Measurements from ENCODE around the gene CCDC198. TPM values are rescaled to one million over a fixed set of nuclear protein-coding genes. Genes with fewer than 3 reads are reported as not detected.

Gene CCDC198, protein sequence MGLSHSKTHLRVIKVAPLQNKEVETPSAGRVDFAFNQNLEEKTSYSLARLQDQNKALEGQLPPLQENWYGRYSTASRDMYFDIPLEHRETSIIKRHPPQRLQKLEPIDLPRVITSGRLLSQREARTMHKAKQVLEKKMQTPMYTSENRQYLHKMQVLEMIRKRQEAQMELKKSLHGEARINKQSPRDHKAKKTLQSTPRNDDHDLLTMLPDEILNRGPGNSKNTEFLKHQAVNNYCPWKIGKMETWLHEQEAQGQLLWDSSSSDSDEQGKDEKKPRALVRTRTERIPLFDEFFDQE
- total RNA-seq (2014; rRNA removed; shearing (Covaris generic); ENCODE audit: low replicate concordance), result not detected in 2 replicates

DNA sequence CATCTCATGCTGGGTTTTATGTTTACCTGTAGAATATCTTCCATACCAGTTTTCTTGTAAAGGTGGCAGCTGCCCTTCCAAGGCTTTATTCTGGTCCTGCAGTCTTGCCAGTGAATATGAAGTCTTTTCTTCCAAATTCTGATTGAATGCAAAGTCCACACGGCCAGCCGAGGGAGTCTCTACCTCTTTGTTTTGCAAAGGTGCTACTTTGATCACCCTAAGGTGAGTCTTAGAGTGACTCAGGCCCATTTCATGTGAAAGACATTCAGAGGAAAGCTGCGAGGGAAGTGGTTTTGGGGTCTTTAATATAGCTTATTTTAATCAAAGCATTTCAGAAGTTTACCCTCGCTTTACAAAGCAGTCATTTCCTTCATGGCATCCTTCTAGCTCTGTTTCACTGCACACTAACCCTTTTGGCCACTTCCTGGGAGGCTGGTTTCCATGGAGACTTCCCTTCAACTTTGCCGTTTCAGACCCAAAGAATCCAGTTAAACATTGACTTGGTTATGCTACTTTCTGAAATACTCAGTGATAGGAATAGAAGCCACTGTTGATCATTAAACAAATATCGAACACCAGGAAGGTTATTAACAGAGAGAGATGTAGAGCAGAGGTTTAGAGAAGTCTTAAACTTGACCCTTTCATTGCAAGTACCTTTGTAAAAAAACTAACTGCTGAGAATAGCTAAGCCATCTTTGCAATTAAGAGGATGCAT is at the start of gene CCDC198:
Gene CCDC198, minus strand, starts transcription at position 391 of the 715 bp plus-strand sequence. Its CDS starts 142 bp downstream, at position 249.
- DNase-seq, result no peak
- H3K27me3 ChIP-seq, result no peaks in the 10 kb centered on the region
- H3K36me3 ChIP-seq, result no peaks in the 10 kb centered on the region

DNA sequence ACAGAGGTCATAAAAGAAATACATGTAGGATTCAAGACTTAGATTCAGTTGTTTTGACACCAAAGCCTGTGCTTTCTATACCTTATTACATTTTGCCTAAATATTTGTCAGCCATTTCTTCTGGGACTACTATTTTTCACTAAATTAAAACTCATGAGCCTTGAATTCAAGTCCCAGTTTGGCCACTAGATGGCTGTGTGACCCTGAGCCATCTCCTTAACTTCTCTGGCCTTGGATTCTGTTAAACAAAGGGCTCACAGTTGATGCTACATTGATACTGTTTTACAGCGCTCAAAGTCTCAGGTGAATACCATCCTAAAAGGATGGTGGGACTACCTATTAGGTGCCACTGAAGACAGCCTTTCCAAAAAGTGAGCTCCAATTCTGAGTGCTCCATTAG is 39.6 kb upstream of the CCDC198 start:
- DNase-seq, result no peak
- Histone ChIP-seq H3K9me3 (no peaks in the 10 kb centered on the region), H3K4me3 (no peak overlapping the region)

More for the DNA sequence above, at the start of gene CCDC198:
- no peak within 1 kb of the TSS for H3K4me3 ChIP-seq
- no peaks in the 10 kb centered on the region for H3K9me3 ChIP-seq

DNA sequence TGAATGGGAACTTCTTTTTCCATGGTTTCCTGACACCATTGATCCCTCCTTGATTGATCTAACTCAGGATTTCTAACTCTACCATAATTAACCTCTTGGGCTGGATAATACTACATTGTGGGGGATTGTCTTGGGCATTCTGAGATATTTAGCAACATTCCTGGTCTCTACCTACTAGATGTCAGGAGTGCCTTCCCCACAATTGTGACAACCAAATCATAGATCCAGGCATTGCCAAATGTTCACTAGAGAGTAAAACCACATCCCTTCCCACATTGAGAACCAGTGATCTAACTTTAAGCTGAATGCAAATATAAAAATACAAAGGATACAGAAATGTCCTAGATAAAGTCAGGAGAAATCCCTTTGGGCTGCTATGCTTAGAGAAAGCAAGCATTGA is 36.9 kb upstream of the CCDC198 start:
- H3K9me3 ChIP-seq, result no peaks in the 10 kb centered on the region
- no peaks in the 10 kb centered on the region for H3K36me3 ChIP-seq
- DNase-seq, result no peak
- no peaks in the 10 kb centered on the region for H3K27me3 ChIP-seq
- no peak overlapping the region for H3K4me3 ChIP-seq

More for the DNA sequence above, 39.6 kb upstream of the CCDC198 start:
- Histone ChIP-seq H3K27me3 (no peaks in the 10 kb centered on the region), H3K36me3 (no peaks in the 10 kb centered on the region)

DNA sequence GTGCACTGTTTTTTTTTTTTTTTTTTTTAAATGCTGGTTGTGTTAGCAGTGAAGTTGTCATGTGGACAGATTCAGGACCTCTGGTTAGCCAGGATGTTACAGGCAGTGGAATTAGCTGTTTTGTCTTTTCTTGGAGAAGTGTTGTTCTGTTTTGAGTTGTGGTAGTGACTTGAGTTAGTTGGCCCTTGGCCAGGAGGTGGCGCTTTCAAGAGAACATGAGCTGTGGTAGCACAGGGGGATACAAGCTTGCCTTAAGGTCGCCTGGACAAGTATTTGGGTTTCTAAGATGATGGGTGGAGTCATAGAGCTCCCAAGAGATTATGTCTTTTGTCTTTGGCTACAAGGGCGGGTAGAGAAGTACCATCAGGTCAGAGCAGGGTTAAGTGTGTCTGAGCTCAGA is 33.3 kb upstream of the CCDC198 start:
- H3K36me3 ChIP-seq, result no peaks in the 10 kb centered on the region
- H3K4me3 ChIP-seq, result no peak overlapping the region
- H3K9me3 ChIP-seq, result no peaks in the 10 kb centered on the region
- no peak for DNase-seq
- no peaks in the 10 kb centered on the region for H3K27me3 ChIP-seq

DNA sequence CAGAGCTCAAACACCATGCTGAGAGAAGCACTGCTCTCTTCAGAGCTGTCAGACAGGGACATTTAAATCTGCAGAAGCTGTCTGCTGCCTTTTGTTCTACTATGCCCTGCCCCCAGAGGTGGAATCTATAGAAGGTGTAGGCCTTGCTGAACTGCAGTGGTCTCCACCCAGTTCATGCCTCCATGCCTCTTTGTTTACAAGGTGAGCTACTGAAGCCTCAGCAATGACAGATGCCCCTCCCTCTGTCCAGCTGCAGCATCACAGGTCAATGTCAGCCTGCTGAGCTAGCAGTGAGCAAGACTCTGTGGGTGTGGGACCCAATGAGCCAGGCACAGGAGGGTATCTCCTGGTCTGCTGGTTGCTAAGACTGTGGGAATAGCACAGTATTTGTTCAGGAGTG is 25.4 kb upstream of the CCDC198 start:
- Histone ChIP-seq H3K36me3 (no peaks in the 10 kb centered on the region), H3K4me3 (no peak overlapping the region), H3K27me3 (no peaks in the 10 kb centered on the region), H3K9me3 (no peaks in the 10 kb centered on the region)
- no peak for DNase-seq

DNA sequence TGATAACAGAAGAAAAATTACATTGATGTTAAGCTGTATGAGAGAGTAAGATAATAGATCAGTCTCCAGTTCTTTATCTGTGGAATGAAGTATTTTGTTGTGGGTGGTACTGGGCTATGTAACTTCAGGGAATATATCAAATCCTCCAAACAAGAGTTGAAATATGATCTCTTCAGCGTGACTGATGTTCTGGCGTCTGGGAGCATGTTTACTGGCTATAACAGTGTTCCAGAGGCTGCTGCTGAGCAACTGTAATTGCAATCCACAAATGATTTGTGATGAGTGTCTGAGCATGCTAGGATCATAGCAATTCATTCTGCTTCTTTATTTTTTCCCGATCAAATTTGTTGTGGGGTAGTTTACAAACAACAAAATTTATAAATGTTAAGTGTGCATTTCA is 18.6 kb upstream of the CCDC198 start:
- Histone ChIP-seq H3K36me3 (no peaks in the 10 kb centered on the region), H3K27me3 (no peaks in the 10 kb centered on the region), H3K4me3 (no peak overlapping the region), H3K9me3 (no peaks in the 10 kb centered on the region)
- DNase-seq, result no peak

DNA sequence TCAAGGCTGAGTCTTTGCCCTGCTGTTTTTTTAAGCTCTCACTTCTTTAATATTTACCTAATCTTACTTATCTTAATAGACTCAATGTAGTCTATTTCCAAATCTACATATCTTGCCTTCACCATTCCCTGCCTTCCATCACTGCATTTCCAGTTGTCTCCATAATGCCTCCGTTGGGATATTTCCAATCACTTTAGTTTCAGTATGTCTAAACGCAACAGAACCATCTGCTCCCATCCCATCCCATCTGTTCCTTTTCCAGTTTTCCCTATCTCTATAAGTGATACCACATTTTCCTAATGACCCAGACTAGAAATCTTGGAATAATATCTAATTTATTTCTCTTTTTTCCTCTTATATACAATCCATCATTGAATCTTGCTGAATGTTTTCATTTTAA is 15.1 kb upstream of the CCDC198 start:
- H3K36me3 ChIP-seq, result no peaks in the 10 kb centered on the region
- no peaks in the 10 kb centered on the region for H3K9me3 ChIP-seq
- H3K4me3 ChIP-seq, result no peak overlapping the region
- no peaks in the 10 kb centered on the region for H3K27me3 ChIP-seq
- no peak for DNase-seq

DNA sequence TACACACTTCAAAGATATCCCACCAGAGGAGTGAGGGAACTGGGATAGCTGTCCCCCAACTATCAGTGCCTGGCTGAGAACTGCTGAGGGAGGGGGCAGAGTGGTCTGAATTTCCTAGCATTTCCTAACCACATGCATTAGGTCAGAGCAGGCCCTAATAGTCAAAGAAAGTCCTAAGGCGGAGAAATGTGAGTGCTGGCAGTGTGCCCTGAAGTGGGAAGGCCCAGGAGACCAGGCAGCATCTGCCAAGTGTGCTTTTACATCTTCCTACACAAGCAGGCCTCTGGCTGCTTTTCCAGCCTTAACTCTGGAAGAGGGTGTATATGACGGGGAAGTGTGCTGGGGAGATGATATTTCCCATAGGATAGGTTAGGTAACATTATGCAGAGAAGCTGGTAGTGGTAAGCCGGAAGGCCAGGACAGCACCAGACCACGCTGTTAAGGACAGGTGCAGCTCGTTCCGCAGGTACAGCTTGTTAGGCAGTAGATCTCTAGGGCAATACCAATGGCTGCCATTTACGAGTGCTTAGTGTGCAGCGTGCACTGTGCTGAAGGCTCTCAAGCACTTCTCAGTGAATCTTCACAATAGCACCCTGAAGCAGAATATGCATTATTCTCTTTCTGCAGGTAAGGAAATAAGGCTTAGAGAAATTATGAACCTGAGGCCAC is 9.1 kb upstream of the CCDC198 start:
- Histone ChIP-seq H3K9me3 (no peaks in the 10 kb centered on the region), H3K4me3 (no peak overlapping the region), H3K36me3 (no peaks in the 10 kb centered on the region), H3K27me3 (no peaks in the 10 kb centered on the region)
- DNase-seq, result no peak

DNA sequence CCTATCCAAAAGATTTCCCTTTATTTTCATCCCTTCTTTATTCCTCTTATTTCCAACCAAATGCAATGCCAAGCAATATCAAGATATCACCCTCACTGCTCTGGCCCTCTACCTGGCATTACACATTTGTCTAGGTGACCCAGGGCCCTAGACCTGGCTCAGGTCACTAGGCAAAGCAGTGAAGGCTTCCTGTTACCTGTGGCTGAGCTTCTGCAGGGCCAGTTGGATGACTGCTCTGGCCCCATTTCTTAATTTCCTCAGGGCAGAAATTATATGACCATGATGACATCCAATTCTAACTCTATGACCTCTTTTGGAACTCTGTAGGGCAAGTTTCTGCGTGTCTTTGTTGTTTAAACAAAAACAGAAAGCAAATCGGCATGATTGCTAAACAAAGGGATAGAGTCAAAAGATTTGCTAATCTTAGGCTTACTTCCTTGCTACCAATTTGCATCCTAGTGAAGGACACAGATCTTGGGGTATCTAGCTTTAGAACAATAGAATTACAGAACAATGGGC is 7.4 kb upstream of the CCDC198 start:
- no peaks in the 10 kb centered on the region for H3K9me3 ChIP-seq
- DNase-seq, result no peak
- H3K36me3 ChIP-seq, result no peaks in the 10 kb centered on the region
- no peak overlapping the region for H3K4me3 ChIP-seq
- no peaks in the 10 kb centered on the region for H3K27me3 ChIP-seq

DNA sequence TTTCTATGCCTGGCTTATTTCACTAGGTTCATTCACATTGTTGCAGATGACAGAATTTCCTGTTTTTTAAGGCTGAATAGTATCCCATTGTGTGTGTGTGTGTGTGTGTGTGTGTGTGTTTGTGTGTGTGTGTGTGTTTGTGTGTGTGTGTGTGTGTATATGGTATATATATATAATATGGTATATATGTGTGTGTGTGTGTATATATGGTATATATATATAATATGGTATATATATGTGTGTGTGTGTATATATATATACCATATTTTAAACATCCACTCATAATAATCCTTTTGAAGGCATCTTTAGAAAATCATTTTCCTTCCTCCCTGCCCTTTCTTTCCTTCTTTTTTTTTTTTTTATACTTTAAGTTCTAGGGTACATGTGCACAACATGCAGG is 5.0 kb upstream of the CCDC198 start:
- no peaks in the 10 kb centered on the region for H3K27me3 ChIP-seq
- H3K9me3 ChIP-seq, result no peaks in the 10 kb centered on the region
- H3K36me3 ChIP-seq, result no peaks in the 10 kb centered on the region
- H3K4me3 ChIP-seq, result no peak overlapping the region
- no peak for DNase-seq

DNA sequence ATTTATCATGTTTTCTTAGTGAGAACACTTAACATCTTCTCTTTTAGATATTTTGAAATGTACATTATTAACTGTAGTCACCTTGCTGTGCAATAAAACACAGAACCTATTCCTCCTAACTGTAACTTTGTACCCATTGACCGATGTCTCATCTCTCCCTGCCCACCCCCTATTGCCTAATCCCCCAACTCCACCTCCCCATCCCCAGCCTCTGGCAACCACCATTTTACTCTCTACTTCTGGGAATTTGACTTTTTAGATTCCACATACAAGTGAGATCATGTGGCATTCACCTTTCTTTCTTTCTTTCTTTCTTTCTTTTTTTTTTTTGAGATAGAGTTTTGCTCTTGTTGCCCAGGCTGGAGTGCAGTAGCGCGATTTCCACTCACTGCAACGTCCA is 4.4 kb upstream of the CCDC198 start:
- Histone ChIP-seq H3K27me3 (no peaks in the 10 kb centered on the region), H3K9me3 (no peaks in the 10 kb centered on the region), H3K4me3 (no peak overlapping the region), H3K36me3 (no peaks in the 10 kb centered on the region)
- no peak for DNase-seq

DNA sequence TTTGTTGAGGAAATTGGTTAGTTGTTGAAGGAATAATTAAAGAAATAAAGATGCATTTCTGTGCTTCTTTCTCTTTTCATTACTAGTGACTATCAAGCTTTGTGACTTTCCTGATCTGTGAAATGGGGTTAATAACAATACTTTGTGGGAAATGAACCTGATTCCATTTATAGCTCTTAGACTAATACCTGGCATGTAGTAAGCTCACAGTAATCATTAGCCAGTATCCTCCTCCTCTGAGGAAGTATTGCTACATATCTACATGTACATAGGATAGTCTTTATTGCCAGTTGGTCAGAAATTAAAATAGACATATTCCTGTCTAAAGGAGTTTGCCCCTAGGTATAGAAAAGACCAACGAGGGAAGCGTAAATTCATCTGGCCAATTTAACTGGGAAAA is 1.8 kb upstream of the CCDC198 start:
- Histone ChIP-seq H3K36me3 (no peaks in the 10 kb centered on the region), H3K27me3 (no peaks in the 10 kb centered on the region), H3K4me3 (no peak overlapping the region), H3K9me3 (no peaks in the 10 kb centered on the region)
- no peak for DNase-seq

DNA sequence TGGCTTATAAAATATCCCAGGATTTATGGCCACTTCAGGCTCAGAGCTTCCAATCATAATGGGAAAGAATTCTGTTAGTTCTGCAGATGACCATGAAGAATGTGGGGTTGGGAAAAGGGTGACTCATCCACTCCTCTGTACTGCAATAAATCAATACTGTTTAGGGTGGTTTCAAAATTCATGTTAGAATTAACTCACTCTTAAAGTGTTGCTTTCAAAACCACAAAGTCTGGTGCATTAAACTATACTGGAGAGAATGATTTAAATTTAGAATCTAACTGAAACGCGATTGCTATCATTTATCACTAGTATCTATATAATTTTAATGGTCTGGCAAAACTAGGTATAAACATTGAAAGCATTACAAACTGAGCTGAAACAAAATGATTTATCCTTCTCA is 798 bp downstream of the CCDC198 start:
- DNase-seq, result no peak
- Histone ChIP-seq H3K27me3 (no peaks in the 10 kb centered on the region), H3K36me3 (no peaks in the 10 kb centered on the region)

DNA sequence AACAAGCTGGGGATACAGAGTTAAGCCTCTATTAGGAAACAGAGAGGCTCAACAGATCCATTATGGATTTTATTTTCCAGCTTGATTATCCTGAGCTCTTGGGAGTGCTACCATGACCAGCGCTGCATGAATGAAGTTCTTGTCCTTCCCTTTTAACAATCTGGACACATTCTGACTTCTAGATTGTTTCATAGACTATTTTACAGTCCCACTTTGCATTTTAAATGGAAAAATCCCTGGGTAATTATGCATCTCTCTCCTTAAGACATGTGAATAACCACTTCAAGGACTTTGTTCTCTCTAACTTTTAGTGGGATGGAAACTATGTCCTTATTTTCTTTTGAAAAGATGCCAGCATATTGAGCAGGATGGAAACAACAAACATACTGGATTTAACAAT is 2.0 kb downstream of the CCDC198 start:
- Histone ChIP-seq H3K4me3 (no peak overlapping the region), H3K27me3 (no peaks in the 10 kb centered on the region), H3K9me3 (no peaks in the 10 kb centered on the region), H3K36me3 (no peaks in the 10 kb centered on the region)
- no peak for DNase-seq

More for the DNA sequence above, 798 bp downstream of the CCDC198 start:
- H3K4me3 ChIP-seq, result no peak overlapping the region
- no peaks in the 10 kb centered on the region for H3K9me3 ChIP-seq

DNA sequence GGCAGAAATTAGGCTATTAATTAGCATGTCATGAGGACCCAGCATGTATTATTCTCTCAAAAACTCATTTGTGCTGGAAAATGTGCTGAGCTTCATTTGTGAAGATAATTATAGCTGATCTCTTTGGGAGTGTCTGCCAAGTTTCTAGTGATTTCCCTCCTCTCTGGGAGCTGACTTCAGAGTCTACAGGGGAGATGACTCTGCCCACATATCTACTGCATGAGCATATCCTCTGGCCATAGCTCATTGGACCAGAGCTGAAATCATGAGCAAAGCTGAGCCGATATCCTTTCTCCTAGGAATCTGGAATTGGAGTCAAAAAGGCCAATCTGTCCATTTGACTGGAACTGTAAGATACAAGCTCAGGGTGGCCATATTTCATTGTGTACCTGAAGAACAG is 5.9 kb downstream of the CCDC198 start:
- no peak for DNase-seq
- Histone ChIP-seq H3K9me3 (no peaks in the 10 kb centered on the region), H3K36me3 (no peaks in the 10 kb centered on the region), H3K4me3 (no peak overlapping the region), H3K27me3 (no peaks in the 10 kb centered on the region)

DNA sequence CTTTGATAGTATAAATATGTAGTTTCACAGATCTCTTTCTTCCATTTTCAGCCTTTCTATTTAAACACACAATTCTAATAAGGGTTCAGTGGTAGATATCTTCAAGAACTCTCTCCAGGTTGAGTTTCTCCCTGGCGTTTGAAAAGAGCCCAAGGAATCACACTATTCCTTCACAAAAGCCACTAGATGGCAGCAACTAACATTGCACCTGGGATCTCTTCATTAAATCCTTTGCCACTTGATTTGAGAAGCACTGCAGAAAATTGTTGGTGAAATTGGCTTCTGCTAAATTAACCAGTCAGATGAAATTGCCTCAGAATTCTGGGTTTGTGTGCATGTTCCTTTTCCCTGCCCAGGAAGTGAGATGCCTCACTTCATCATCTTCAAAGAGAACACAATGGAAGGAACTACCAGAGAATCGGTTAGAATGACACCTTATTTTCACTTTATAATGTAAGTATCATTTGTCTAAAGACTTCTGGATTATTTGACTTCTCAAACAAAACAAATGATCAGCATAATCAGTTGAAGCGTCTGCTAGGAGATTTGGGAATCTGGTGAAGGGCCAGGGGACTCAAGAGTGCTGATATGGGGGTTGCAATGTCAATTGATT is 6.8 kb downstream of the CCDC198 start:
- Histone ChIP-seq H3K27me3 (no peaks in the 10 kb centered on the region), H3K9me3 (no peaks in the 10 kb centered on the region), H3K36me3 (no peaks in the 10 kb centered on the region), H3K4me3 (no peak overlapping the region)
- no peak for DNase-seq

DNA sequence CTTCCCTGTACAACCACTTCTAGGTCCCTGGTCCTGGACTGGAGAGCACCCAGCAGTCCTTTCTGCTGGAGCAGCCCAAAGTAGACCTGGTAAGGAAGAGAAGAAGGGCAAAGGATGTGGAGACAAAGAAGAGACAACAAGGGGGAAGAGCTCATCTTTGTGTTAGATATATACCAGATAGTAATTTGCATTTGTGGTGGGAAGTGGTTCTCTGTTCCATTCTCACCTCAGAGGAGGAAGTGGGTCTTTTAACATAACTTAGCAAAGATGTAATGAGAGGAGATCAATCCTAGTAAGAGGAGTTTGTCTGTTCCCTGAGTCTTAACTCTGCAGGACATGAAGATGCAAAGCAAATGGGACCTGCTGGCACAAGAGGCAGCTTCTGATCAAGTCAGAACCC is 8.0 kb downstream of the CCDC198 start:
- no peaks in the 10 kb centered on the region for H3K27me3 ChIP-seq
- H3K4me3 ChIP-seq, result no peak overlapping the region
- H3K9me3 ChIP-seq, result no peaks in the 10 kb centered on the region
- no peaks in the 10 kb centered on the region for H3K36me3 ChIP-seq
- no peak for DNase-seq

Measured in MG63 (cell line).